Left colon (tissue), 2 donors: ENCODE measurements around the gene ADAMTS8. TPM values are rescaled to one million over a fixed set of nuclear protein-coding genes. Genes with fewer than 3 reads are reported as not detected.
A peak's percentile ranks its signal among the peaks of the same experiment; 100 is the strongest.

Experiments used
- ATAC-seq: fragments of 200-7000 bp; cut with Tn5 transposase; one replicate; pipeline ENCODE4 v1.9.1; 2020; ENCODE audit warnings: mild to moderate bottlenecking, moderate library complexity
- DNase-seq, 2 donors: peaks; one replicate each; pipeline ENCODE4 v3.0.0-alpha.2; 2020
- intact Hi-C, 2 donors: fragments of 100-400 bp; cut with DNase I in 1 of 2; cut with micrococcal nuclease in 1 of 2; formaldehyde crosslinking; loops; one replicate each; pipeline versions ENCODE4 v1.11.2 to v1.14.0; 2022; cut with DNase I, micrococcal nuclease
- total RNA-seq, 2 donors: library from RNA; stranded (reverse); fragmentation: NEBNext Ultra II Directional; extraction: Animal tissue kit (Norgen Biotek cat#: 25700); gene quantifications; one replicate each; pipeline ENCODE4 v1.2.1, GENCODE V29; 2021
- donor health status: DM: no; HTN: no; CAD: no.
- donor health status: DM: yes; HTN: yes; CAD: no.

The ADAMTS8 gene
- total RNA-seq, 2 donors from 2014 or later, result 0.40 to 3.4 TPM

DNA sequence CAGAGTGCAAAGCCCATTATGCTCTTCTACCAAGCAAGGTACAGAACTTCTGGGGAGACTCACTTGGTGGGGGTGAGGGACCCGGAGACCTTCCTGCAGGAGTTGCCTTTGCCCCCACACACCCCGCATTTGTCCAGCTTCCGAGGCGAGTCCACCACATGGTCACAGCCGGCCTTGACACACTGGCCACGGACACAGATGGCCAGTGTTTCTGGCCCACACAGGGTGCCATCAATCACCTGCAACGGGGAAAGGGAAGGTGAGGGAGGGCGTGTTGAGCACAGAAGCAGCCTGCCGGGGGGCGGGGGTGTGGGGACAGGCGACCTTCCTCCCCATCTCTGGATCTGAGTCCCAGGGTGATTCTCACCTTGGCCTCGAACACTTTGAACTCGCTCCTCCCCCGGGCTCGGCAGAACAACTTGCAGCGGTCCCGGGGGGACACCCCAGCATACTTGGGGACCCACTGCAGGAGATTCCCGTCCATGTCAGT, 20.0 kb downstream of the ADAMTS8 start:
- ATAC-seq (no peak), DNase-seq (no peak)
- intact Hi-C loops, result no loop called here

DNA sequence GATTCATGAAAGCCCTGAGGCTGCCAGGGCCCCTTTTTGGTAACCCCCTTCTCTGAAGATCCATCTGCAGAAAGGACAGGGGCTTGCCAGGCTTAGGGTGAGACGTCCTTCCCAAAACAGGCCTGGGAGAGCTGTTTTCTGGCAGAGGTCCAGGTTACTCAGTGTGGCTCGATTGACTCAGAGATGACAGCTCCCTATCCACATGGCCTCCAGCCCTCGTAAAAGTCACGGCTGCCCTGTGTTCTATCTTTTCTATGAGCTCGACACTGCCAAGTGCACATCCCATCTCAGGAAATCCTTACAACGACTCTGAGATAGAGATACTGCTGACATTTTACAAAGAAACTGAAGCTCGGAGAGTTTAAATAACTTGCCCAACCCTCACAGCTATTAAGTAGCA, 20.4 kb downstream of the ADAMTS8 start:
- peak in 1 of 2 donors; percentile 72 for DNase-seq
- intact Hi-C loops, result no loop called here
- peak; percentile 30 for ATAC-seq

- intact Hi-C loops, result no loop called here
- ATAC-seq (no peak), DNase-seq (no peak)
These were observed 23.0 kb downstream of the ADAMTS8 start for GRCh38 chr11:130405428-130405827.

DNA sequence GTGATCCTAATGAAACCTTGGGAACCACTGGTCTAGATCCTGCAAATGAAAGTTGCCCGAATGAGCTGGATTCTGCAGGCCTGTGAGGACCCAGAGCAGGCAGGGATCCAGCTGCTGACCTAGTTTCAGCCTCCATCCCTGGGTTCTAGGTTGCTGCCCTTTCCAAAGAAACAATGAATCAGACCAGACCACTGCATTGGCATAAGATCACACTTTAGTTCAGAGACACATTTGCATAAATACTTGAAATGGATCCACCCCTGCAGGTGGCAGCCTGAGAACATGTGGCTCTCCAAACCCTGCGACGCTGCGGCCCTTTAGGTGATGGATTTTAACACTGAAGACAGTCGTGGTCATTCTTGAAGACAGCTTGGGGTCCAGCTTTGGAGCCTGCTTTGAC, 23.7 kb downstream of the ADAMTS8 start:
- intact Hi-C loops, result no loop called here
- DNase-seq (no peak), ATAC-seq (no peak)

DNA sequence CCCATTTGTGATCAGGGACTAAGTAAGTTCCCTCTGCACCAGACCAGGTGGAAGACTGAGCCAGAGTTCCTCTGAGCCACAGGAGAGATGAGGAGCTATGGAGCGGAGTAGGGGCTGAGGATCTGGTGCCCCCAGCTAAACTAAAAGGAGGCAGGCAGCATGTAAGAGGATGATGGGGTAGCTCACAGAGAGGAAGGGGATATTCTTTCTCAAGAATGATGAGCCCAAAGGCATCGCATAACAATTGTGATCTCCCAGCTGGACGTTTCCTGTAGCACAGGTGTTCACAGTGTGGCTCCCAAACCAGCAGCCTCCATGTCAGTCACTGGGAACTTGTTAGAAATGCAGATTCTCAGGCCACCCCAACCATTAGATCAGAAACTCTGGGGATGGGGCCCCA, 24.4 kb downstream of the ADAMTS8 start:
- DNase-seq, result no peak
- intact Hi-C loops, result no loop called here
- no peak for ATAC-seq

DNA sequence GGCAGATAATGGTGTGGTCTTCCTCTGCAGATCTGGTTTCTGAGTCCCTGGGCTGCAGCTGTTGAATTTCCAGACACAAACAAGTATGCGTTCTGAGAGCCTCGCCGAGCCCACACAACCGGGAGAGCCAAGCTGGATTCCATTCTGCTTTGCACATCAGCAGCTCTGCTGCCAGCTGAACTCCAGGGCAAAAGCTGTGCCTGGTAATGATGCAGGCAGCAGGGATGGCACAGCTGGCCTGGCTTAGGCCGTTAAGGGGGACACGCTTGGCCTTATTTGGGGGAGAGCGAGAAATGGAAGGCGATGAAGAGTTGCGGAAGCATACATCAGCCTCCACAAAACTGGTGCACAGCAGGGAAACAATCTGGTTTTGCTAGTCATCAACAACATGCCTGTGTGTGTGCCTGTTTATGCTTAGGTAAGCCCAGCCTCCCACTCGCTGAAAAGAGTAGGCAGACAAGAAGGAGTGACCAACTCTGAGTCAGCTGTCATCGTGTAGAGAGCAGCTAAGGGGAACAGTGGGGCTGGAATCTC, 25.1 kb downstream of the ADAMTS8 start:
- intact Hi-C loops, result no loop called here
- peak in 1 of 2 donors; percentile 60 for DNase-seq
- no peak for ATAC-seq

DNA sequence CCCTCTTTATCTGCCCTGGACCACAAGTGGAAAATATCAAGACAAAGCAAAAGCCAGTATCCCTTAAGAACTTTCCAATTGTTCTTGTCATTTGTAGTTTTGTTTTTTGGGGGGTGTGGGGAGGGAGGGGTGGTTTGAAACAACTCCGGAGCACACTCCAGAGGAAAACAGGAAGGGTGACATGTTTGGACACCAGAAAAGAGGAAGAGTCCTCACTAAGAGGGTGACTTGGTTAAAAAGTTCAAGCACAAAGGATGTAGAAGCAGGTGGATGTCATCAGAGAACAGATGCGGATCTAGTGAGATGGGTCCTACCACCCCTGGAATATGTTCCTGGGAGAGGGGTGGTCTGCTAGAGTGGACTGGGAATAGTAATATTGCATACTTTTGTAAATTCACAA, 25.8 kb downstream of the ADAMTS8 start:
- no peak for DNase-seq
- intact Hi-C loops, result no loop called here
- ATAC-seq, result no peak

DNA sequence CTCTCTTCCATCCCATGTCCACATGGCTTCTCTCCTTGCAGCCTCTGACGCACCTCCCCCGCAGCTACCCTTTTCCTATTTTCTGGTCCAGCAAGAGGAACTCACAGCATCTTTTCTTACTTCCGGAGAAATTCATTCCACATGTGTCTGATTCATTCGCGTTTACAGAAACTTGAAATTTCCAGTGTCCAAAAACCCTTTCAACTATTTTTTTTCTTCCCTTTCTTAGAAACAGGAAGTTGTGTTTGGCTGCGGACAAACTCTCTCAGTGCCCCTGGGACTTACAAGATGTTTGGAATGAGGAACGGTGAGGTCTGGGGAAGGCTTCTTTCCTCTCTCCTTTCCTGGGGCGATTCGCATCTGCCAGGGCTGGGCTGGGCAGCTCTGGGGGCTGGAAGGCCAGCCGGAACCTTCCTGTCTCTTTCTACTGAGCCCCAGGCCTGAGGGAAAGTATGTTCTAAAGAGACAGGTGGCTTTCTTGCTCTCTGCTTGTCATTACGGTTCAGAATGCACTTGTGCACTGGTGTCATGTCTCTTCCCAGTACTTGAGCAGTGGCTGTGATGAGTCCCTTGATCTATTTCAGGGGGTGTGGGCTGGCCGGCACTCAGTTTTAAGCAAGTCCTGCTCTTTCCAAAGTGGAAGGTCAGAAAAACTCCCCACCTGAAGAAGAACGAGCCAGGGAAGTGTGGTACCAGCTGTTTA, 27.5 kb downstream of the ADAMTS8 start:
- ATAC-seq, result no peak
- DNase-seq, result no peak
- intact Hi-C loops, result no loop called here

GRCh38 chr11:130399196-130399595, 29.2 kb downstream of the ADAMTS8 start:
- intact Hi-C loops, result no loop called here
- no peak for DNase-seq
- no peak for ATAC-seq

DNA sequence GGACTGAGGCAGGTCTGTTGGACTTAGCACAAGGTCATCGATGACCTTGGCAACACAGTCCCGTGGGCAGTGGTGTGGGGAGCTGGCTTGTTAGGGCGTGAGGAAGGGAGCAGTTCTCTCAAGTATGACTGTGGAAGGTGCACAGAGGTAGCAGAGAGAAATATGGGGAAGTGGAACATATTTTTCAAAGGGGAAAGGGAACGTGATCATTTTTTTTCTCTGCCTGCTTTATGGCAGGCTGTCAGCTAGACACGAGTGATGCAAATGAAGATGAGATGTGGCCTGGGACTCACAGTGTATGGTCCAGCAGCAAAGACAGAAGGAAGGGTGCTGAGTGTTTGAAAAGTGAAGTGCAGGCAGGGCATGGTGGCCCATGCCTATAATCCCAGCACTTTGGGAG, 30.6 kb downstream of the ADAMTS8 start:
- no peak for ATAC-seq
- no peak for DNase-seq
- intact Hi-C loops, result no loop called here

DNA sequence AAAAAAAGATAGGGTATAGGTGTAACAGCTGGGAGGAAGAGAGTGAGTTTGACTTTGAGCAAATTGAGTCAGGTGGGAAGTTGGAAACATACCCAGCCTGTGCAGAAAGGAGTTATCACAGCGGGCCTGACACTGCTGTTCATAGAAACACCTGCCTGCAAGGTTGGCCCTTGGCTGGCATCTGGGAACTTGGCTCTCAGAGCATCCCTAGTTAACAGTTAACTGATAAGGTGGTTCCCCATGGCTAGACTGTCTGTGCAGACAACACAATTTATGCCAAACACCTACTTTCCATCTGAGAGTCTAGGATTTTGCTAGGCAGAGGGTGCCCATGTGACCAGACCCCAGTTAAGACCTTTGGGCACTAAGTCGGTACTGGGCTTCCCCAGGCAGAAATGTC, 31.4 kb downstream of the ADAMTS8 start:
- DNase-seq (no peak), ATAC-seq (peak; percentile 65)
- intact Hi-C loops, result no loop called here

- DNase-seq (no peak), ATAC-seq (no peak)
- intact Hi-C loops, result no loop called here
These were observed 33.8 kb downstream of the ADAMTS8 start for GRCh38 chr11:130394615-130395014.

- ATAC-seq, result no peak
- intact Hi-C loops, result no loop called here
- DNase-seq, result peak in 1 of 2 donors; percentile 42
These were observed 36.7 kb downstream of the ADAMTS8 start for GRCh38 chr11:130391711-130392110.

GRCh38 chr11:130390071-130390758, 38.2 kb downstream of the ADAMTS8 start:
- ATAC-seq (peak; percentile 51), DNase-seq (no peak)
- intact Hi-C loops, result no loop called here

GRCh38 chr11:130389335-130389935, 39.0 kb downstream of the ADAMTS8 start:
- ATAC-seq, result peak; percentile 73
- intact Hi-C loops, result no loop called here
- peak in 1 of 2 donors; percentile 64 for DNase-seq

GRCh38 chr11:130388607-130389205, 39.7 kb downstream of the ADAMTS8 start:
- DNase-seq (no peak), ATAC-seq (peak; percentile 84)
- intact Hi-C loops, result no loop called here

- no peak for ATAC-seq
- intact Hi-C loops, result no loop called here
These were observed 42.4 kb downstream of the ADAMTS8 start for GRCh38 chr11:130386056-130386455.

DNA sequence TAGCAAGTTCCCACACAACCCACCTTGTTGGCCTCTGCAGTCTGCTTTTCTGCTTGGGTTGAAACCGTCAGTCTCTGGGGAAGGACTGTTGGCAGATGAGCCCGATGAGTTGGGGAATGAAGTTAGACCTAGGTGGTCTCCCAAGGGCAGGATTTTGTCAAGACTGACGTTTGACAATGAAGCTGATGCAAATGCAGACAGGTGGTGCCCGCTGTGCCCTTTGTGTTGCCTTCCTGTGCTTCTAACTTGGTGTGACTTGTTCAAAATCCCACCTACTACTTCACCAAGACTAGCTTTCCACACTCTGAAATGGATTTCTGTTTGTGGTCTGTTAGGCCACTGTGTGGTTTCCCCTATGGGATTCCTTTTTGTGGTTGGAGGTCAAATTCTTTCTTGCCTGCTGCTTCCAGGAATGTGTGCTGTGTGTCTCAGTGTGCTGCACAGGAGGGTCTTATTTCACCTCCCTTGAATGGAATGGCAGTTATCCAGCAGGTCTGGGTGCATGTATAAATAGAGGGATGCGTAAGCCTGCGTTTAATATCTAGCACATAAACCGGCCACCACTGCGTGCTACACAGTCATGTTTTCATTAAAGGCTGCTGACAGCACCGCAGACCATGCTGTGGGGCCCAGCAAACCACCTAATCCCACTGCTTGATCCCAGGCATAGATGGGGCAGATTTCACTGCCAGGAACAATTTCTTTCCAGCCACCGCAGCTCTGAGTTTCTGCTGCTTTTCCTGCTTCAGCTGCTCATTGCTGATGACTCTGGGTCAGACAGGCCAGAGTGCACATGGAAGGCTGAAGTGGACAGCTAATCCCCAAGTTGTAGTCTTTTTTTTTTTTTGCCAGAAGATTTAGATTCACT, 44.8 kb downstream of the ADAMTS8 start:
- ATAC-seq (no peak), DNase-seq (no peak)
- intact Hi-C loops, result no loop called here

More at GRCh38 chr11:130386056-130386455, 42.4 kb downstream of the ADAMTS8 start:
- no peak for DNase-seq
